Measurements from ENCODE around the gene PRKCA.

GRCh38 chr17:66684261-66684660 is 381.8 kb downstream of the PRKCA start:
- TF ChIP-seq YY1 (IDR thresholded peaks at IDR 0.05; ENCODE audit: insufficient read depth, insufficient read length) (no peak), SUZ12 (IDR thresholded peaks at IDR 0.05; ENCODE audit: extremely low read depth, insufficient read depth, insufficient read length) (no peak), ZNF274 (IDR thresholded peaks at IDR 0.05; ENCODE audit: low read depth, low read length) (no peak)

Measured in NT2/D1 (cell line).